Common myeloid progenitor, CD34-positive (primary cell): Measurements from ENCODE around the gene PRMT1.
A peak's percentile ranks its signal among the peaks of the same experiment; 100 is the strongest.

Experiments used
- CTCF ChIA-PET: fragments of 350-600 bp; sonication (Branson Sonifier 250); formaldehyde crosslinking; loops from one replicate; lab custom pipeline; 2021; ENCODE audit warnings: antibody characterized with exemption; lab: Charles Lee
- POLR2A ChIA-PET: fragments of 350-600 bp; sonication (Branson Sonifier 250); formaldehyde crosslinking; loops from one replicate; lab custom pipeline; 2021; ENCODE audit warnings: antibody characterized with exemption; lab: Charles Lee
- DNase-seq, 3 donors: peaks; one replicate each; pipeline versions ENCODE4 v3.0.0 to v3.0.0-alpha.2; 2013
- H3K27ac ChIP-seq, 2 experiments: 1 replicate in 1 of 2; 2 replicates in 1 of 2; pipeline ENCODE4 v1.7.0; 2013; ENCODE audit warnings: inconsistent platforms in 2 of 2, low read length in 2 of 2, mild to moderate bottlenecking in 2 of 2, low read depth in 1 of 2, moderate library complexity in 1 of 2; ENCODE audit not compliant: severe bottlenecking in 2 of 2, insufficient read depth in 1 of 2, poor library complexity in 1 of 2
- H3K27me3 ChIP-seq, 5 experiments: replicated peaks in 2 of 5; 1 replicate in 3 of 5; 2 replicates in 2 of 5; pipeline versions ENCODE4 v1.6.1 to v1.7.0; 2013; ENCODE audit warnings: low read length in 4 of 5, mild to moderate bottlenecking in 2 of 5, moderate library complexity in 2 of 5, inconsistent platforms in 1 of 5; ENCODE audit not compliant: insufficient read depth in 5 of 5, control insufficient read depth in 4 of 5
- H3K36me3 ChIP-seq, 4 experiments: 1 replicate in 2 of 4; 2 replicates in 2 of 4; pipeline versions ENCODE4 v1.6.1 to v1.7.0; 2013; ENCODE audit warnings: low read length in 3 of 4, control low read depth in 1 of 4, mild to moderate bottlenecking in 1 of 4; ENCODE audit not compliant: control insufficient read depth in 4 of 4, insufficient read depth in 4 of 4
- H3K4me1 ChIP-seq, 4 experiments: 1 replicate in 3 of 4; 2 replicates in 1 of 4; pipeline versions ENCODE4 v1.6.1 to v1.7.1; 2013; ENCODE audit warnings: low read length in 3 of 4, mild to moderate bottlenecking in 3 of 4, control low read depth in 1 of 4, inconsistent platforms in 1 of 4, moderate library complexity in 1 of 4; ENCODE audit not compliant: control insufficient read depth in 4 of 4, insufficient read depth in 4 of 4; ENCODE audit errors: control extremely low read depth in 1 of 4
- H3K4me3 ChIP-seq, 7 experiments: 1 replicate in 4 of 7; 2 replicates in 3 of 7; pipeline versions ENCODE4 v1.5.1 to v1.7.0; 2013; ENCODE audit warnings: mild to moderate bottlenecking in 7 of 7, low read length in 6 of 7, moderate library complexity in 6 of 7, inconsistent platforms in 2 of 7, low read depth in 2 of 7, control low read depth in 1 of 7; ENCODE audit not compliant: insufficient read depth in 4 of 7, control insufficient read depth in 1 of 7; ENCODE audit errors: extremely low read depth in 1 of 7
- H3K9me3 ChIP-seq, 5 experiments: 1 replicate in 4 of 5; 2 replicates in 1 of 5; pipeline versions ENCODE4 v1.6.1 to v1.7.1; 2013; ENCODE audit warnings: low read length in 4 of 5, mild to moderate bottlenecking in 2 of 5, inconsistent platforms in 1 of 5, low read depth in 1 of 5, moderate library complexity in 1 of 5; ENCODE audit not compliant: control insufficient read depth in 4 of 5, insufficient read depth in 2 of 5; ENCODE audit errors: control extremely low read depth in 1 of 5
- WGBS: methylation state at CpG from one replicate; pipeline ENCODE4 v1.1.5; 2013; ENCODE audit not compliant: insufficient coverage; 5-methylcytosine and 5-hydroxymethylcytosine counted together

PRMT1 gene

DNA sequence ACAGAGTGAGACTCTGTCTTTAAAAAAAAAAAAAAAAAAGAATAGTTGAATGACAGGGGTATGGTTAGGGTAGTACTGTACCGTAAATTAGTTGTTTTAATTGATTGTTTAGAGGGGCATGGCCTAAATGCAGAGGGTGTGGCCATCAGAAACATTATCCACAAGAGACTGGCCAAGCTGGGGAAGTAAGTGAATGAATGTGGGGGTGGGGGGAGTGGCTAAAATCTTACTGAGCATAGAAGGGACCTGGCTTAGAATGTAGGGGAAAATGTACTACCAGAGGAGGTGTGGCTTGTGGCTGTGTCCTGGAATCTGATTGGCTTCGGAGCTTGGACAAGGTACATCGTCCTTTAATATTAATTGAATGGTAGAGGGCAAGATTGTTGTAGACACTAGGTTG lies 7.6 kb upstream of the PRMT1 start:
- peaks cover 3 to 30% (median 23%) of the 10 kb centered on the region in 4 experiments for H3K4me1 ChIP-seq
- H3K9me3 ChIP-seq = no peaks in the 10 kb centered on the region
- 100% methylated on average over 1 of the region's 3 CpGs for WGBS
- peaks cover 0 to 14% (median 5%) of the 10 kb centered on the region in 4 experiments for H3K36me3 ChIP-seq
- ChIA-PET CTCF (interaction anchor here (1.1 to 2.6 kb wide), 2 partner anchors 22 to 26 kb away, joined by 3 to 6 read pairs; partner anchors contain the start of gene CPT1C), POLR2A (no interaction called here)
- H3K4me3 ChIP-seq = no peak overlapping the region
- H3K27me3 ChIP-seq = no peaks in the 10 kb centered on the region
- H3K27ac ChIP-seq = peak overlapping the region in 1 of 2 experiments; percentile 1
- DNase-seq = no peak

DNA sequence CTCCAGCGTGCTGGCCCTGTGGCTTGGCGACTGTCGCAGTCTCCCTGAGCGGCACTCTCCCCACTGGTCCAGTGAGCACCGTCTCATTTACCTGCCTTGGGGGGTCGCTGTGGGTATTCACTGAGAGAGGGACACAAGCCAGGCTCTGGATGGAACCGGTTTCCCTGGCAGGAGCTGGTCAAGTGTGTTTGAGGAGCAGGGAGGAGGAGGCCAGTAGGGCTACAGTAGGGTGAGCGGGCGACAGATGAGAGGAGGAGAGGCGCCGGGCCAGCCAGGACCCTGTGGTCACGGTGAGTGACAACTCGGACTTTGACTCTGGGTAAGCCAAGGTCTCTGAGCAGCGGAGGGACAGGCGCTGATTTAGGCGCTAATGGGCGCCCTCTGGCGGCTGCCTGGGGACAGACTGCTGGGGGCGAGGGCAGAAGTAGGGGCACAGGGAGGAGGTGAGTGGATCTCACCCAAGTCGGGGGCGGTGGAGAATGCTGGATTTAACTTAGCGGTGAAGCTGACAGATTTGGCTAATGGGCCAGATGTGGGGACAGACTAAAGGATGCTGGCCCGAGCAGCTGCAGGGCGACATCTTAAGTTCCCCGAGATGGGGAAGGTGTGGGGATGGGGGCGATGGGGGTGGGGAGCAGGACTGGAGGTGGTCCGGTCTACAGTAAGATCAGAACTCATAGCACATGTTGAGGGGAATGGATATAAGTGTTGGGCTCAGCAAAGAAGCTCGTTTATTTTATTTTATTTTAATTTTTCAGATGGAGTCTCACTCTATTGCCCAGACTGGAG lies 4.7 kb upstream of the PRMT1 start:
- Histone ChIP-seq H3K36me3 (peaks cover 0 to 14% (median 5%) of the 10 kb centered on the region in 4 experiments), H3K27me3 (no peaks in the 10 kb centered on the region), H3K4me1 (peaks cover 0 to 12% (median 10%) of the 10 kb centered on the region in 4 experiments), H3K4me3 (peak overlapping the region in 2 of 7 experiments; percentile 28 to 48), H3K27ac (peak overlapping the region in 1 of 2 experiments; percentile 12), H3K9me3 (no peaks in the 10 kb centered on the region)
- WGBS = 53% methylated on average over 22 of the region's 28 CpGs
- DNase-seq = peak; percentile 59 to 77 (median 74)
- CTCF ChIA-PET = interaction anchor here (0.7 to 3.2 kb wide), 20 partner anchors 11 to 175 kb away, joined by 3 to 15 read pairs (median 3); partner anchors contain the start of genes PRR12 and RRAS
- POLR2A ChIA-PET = no interaction called here

DNA sequence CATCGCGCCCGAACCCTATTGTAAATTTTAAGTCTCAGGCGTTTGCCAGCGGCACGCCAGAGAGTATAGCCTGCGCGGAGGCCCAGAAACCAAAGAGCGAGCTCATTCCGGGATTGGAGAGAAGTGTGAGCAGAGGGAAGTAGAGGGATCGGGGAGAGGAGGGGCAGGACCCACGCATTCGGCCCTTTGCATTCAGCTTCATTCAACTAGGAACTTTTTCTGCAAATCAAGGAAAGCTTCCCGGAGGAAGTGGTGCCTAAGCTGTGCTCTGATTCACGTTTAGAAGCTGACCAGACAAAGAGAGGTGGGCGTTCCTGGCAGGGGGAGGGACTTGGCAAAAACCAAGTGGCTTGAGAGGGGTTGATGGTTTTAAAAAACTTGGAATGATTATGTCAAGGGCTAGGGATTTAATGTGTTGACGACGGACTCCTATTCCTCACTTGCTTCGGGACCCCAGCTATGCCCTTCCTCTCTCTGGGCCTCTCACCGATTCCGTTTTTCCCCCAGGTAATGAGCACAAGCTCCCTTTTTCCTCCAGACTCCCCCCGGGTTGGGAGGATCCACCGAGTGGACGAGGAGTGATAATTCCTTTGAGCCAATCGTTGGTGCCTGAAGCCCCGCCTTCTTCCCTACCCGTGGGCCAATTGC lies 811 bp upstream of the PRMT1 start:
- peaks cover 4 to 41% (median 38%) of the 10 kb centered on the region in 4 experiments for H3K4me1 ChIP-seq
- ChIA-PET POLR2A (interaction anchor here (1.0 to 1.8 kb wide), 7 partner anchors 11 to 96 kb away, joined by 3 to 7 read pairs (median 5); partner anchors contain the start of genes ADM5, CPT1C, IRF3 and NOSIP), CTCF (interaction anchor here (0.9 to 2.4 kb wide), 9 partner anchors 12 to 240 kb away, joined by 3 to 9 read pairs (median 4); partner anchors contain the start of gene NOSIP)
- no peaks in the 10 kb centered on the region for H3K9me3 ChIP-seq
- no peaks in the 10 kb centered on the region for H3K27me3 ChIP-seq
- H3K4me3 ChIP-seq = peak overlapping the region; percentile 30 to 97 (median 82)
- H3K36me3 ChIP-seq = peaks cover 0 to 5% (median 1%) of the 10 kb centered on the region in 4 experiments
- peak; percentile 91 to 95 (median 92) for DNase-seq
- 2% methylated on average over 24 of the region's 27 CpGs for WGBS
- H3K27ac ChIP-seq = peak overlapping the region; percentile 99

DNA sequence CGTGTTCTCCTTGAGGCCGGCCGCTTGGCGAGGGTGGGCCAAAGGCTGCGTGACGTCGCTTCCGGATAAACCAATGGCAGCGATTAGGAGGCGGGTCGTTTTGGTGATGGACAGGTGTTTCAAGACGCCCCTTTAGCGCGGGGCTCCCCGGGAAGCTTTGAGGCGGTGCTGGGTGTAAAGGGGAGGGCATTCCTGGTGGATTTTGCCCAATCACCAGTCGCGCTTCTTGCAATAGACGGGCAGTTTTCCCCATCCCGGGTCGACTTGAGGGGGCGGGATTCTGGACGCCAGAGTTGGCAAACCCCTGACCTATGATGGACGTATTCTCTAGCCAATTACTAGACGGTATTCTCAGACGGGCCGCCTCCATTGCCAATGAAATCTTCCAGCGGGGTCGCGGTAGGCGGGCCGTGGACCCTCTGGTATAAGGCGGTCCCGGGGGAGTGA lies 264 bp upstream of the PRMT1 start:
- H3K4me3 ChIP-seq = peak overlapping the region; percentile 79 to 99 (median 93)
- H3K27ac ChIP-seq = peak overlapping the region; percentile 99
- H3K9me3 ChIP-seq = no peaks in the 10 kb centered on the region
- peak; percentile 100 for DNase-seq
- peaks cover 4 to 39% (median 37%) of the 10 kb centered on the region in 4 experiments for H3K4me1 ChIP-seq
- no peaks in the 10 kb centered on the region for H3K27me3 ChIP-seq
- POLR2A ChIA-PET = interaction anchor here (1.0 to 1.8 kb wide), 7 partner anchors 12 to 97 kb away, joined by 3 to 7 read pairs (median 5); partner anchors contain the start of genes ADM5, CPT1C, IRF3 and NOSIP
- H3K36me3 ChIP-seq = peaks cover under 1 to 7% (median 4%) of the 10 kb centered on the region in 4 experiments
- CTCF ChIA-PET = interaction anchor here (0.9 to 2.4 kb wide), 10 partner anchors 10 to 240 kb away, joined by 3 to 9 read pairs (median 4); partner anchors contain the start of gene NOSIP
- WGBS = 0% methylated on average over 21 of the region's 34 CpGs

DNA sequence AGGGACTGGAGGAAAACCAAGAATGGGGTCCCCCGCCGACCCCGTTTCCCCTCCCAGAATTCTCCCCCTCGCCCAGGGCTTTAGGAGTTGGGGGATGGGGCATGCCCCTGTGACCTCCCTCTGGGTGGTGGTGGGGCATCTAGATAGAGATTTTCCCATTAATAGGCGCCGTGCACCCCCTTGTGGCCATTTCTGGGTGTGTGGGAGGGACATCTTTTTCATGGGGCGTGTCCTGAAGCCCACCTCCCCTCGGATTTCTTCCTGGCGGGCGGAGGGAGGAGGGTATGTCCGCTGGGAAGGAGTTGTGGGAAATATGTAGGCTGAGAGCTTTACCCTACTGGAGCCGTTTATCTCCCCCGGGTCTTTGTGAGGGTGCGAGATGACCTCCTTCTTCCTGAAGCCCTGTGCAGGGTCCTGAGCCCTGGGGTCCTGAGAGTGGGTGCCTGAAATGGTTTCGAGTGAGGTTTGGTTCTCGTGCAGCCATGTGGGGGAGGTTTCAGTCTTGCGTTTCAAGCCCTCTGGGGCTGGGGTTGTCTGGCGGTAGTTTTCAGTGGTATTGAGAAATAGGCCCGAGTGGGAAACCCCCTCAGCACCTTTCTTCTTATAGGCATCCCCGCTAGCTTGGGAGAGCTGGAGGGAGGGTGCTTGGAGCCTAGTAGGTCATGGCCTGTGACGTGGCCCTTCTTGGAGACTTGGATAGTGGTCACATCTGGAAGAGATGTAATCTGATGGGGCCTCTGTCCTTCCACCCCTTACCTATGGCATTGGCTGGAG lies 1.0 kb downstream of the PRMT1 start:
- Histone ChIP-seq H3K4me3 (peak overlapping the region; percentile 79 to 99 (median 93)), H3K27me3 (no peaks in the 10 kb centered on the region), H3K27ac (peak overlapping the region; percentile 70 to 99), H3K36me3 (peaks cover 7 to 18% (median 11%) of the 10 kb centered on the region in 4 experiments), H3K4me1 (peaks cover 4 to 34% (median 33%) of the 10 kb centered on the region in 4 experiments), H3K9me3 (no peaks in the 10 kb centered on the region)
- 4% methylated on average over 9 of the region's 21 CpGs for WGBS
- POLR2A ChIA-PET = interaction anchor here (1.4 kb wide), 1 partner anchor 88 kb away, joined by 5 read pairs; the partner anchor contains the start of gene PRR12
- CTCF ChIA-PET = interaction anchor here (0.9 to 2.1 kb wide), 13 partner anchors 9 to 242 kb away, joined by 3 to 8 read pairs (median 3); partner anchors contain the start of genes ADM5 and SCAF1
- peak; percentile 81 to 85 (median 82) for DNase-seq
